ENCODE data around the gene MYEOV.

DNA sequence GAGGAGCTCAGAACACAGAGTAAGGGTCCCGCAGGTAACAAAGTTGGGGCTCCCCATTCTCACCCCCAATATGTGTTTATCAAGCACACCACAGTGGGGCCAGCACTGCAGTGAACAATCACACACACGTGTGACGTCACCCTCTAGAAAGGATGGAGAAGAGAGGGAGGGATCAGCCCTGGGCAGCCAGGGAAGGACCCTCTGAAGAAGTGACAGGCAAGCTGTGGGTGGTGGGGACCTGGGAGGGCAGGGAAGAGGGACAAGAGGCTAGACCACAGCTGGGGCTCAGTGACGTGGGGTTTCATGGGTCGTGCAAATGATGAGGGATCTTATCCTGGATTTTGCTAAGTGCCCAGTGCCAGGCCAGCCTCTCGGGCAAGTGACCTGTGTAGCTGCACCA lies 28.7 kb upstream of the MYEOV start:
- TF ChIP-seq, protein P1, sequence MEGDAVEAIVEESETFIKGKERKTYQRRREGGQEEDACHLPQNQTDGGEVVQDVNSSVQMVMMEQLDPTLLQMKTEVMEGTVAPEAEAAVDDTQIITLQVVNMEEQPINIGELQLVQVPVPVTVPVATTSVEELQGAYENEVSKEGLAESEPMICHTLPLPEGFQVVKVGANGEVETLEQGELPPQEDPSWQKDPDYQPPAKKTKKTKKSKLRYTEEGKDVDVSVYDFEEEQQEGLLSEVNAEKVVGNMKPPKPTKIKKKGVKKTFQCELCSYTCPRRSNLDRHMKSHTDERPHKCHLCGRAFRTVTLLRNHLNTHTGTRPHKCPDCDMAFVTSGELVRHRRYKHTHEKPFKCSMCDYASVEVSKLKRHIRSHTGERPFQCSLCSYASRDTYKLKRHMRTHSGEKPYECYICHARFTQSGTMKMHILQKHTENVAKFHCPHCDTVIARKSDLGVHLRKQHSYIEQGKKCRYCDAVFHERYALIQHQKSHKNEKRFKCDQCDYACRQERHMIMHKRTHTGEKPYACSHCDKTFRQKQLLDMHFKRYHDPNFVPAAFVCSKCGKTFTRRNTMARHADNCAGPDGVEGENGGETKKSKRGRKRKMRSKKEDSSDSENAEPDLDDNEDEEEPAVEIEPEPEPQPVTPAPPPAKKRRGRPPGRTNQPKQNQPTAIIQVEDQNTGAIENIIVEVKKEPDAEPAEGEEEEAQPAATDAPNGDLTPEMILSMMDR (optimal IDR thresholded peaks at IDR 0.05 in 1 of 3, IDR thresholded peaks at IDR 0.05 in 1 of 3, conservative IDR thresholded peaks at IDR 0.05 in 1 of 3; ENCODE audit: extremely low read depth in 1 of 3, insufficient read depth in 2 of 3, low read length in 3 of 3), result no peak
- no peak for TF ChIP-seq EZH2 (IDR thresholded peaks at IDR 0.05; ENCODE audit: low read length)

Data from keratinocyte (primary cell).